Cortex of kidney (tissue), 1 donor: ENCODE results near the gene PTH2.
"Not testable (repeated sequence)": the region's sequence is repeated elsewhere in the genome, so short reads cannot be mapped to it uniquely, and the experiment has no call there.

ENCODE experiments used
- DNase-seq: peaks from one replicate; lab custom pipeline; 2025; lab: John Stamatoyannopoulos, UW

Gene PTH2

DNA sequence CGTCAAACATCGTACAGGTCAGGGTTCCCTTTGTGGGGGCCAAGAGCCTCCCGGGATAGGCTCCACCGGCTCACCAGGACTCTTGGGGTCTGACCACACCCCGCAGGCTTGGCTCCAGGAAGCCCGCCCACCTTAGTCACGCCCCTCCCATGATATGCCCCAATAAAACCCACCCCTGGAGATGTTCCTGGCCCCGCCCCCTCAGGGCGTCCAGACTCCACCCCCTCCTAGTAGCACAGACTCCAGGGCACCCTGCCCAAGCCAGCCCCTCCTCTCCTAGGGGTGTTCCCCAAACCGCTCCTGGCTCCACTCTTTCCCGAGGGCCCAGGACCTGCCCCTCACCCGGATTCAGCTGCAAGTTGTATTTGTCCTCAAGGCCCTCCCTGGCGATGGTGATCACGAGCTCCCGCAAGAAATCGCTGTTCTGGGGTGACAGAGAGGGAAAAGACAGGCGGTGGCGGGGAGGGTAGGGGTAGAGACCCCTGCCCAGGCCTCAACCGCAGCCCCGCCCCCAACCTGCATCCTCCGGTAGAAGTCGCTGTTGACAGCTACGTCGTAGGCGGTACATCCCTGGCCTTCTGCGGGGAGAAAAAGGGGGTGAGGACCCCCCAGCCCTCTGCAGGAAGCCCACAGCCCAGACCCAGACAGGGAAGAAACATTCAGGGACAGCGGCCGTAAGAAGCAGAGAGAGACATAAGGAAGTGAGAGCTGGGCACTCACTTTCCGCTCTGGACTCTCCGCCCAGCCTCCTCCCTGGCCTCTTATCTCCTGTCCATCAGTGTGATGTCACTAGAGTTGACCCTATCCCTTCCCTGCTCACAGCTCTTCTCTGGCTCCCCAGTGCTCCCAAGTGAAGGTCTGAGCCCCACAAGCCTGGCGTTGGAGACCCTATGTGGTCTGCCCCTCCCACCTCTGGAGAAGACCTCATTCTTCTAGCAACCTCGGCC, 24.5 kb upstream of the PTH2 start:
- no peak for DNase-seq

DNA sequence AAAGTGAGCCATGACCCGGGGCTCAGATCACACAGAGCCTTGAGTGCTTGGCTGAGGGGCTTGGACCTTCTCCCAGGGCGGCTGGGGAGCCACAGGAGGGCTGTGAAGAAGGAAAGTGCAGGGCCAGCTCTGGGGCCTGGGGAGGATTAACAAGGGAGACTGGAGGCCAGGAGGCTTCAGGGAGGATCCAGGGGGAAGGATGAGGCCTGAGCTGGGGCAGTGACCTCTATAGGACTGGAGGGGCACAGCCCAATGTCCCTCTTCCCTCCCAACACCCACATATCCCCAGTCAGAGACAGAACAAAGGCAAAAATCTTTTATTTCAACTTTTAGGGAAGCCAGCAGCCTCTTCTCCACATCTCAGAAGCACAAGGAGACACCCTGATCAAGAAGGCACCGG, 22.8 kb upstream of the PTH2 start:
- DNase-seq = no peak

DNA sequence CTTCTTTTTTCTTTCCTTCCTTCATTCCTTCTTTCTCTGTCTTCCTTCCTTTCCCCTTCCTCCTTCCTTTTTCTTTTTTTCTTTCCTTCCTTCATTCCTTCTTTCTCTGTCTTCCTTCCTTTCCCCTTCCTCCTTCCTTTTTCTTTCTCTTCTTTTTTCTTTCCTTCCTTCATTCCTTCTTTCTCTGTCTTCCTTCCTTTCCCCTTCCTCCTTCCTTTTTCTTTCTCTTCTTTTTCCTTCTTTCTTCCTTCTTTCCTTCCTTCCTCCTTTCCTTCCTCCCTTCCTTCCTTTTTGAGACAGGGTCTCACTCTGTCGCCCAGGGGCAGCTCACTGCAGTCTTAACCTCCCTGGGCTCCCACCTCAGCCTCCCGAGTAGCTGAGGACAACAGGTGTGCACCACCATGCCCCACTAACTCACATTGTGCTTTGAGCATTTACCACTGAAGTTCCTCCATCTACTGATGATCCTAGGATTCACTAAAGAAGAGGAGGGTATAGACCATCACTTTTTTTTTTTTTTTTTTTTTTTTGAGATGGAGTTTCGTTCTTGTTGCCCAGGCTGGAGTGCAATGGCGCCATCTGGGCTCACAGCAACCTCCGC, 21.0 kb upstream of the PTH2 start:
- DNase-seq = not testable (repeated sequence)

DNA sequence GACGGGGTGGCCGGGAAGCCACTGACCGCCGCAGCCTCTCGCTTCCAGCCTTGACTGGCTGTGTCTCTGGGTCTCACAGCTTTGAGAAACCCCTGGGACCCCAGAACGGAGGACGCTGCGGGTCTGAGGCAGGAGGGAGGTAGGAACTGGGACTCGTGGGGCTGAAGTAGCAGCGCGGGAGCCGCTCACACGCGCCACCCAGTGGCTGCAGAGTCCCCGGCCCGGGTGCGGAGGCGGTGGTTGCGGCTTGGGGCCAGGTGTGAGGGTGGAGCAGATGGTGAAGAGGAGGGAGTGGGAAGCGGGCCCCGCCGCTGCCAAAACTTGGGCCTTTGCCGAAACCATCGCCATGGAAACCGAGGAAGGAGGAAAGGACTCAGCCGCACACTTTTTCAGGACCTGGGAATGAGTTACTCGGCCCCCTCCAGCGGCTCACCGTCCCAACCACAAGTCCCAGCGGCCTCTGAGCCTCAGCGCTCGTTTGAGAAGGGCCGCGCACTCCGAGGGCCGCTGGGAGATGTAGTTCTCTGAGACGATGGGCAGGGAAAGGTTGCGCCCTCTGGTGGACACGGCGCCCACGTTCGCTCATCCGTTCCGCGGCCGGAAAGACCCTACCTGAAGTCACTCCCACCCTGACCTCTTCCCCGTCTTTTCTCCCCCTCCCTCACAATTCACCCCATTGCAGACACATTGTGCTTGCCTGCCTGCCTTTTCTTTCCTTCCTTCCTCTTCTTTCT, 20.3 kb upstream of the PTH2 start:
- DNase-seq = no peak

DNA sequence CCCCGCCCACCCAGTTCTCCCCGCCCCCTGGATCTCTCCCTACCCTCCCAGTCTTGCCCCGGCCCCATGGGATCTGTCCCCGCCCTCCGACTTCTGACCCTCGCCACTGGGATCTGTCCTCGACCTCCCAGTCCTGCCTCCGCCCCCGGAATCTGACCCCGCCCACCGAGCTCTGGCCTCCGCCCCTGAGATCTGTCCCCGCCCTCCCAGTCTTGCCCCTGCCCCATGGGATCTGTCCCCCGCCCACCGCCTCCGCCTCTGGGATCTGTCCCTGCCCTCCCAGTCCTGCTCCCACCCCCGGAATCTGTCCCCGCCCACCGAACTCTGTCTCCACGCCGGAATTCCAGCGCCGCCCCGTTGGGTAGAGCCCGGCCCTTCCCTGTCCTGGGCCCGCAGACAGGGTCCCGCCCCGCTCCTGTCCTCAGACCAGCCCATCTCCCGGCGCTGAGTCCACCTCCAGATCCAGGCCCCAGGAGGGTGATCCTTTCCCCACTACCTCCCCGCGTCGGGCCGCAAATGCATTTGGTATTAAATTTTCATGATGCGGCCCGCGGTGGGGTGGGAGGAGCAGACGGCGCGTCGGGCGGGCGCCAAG, 19.6 kb upstream of the PTH2 start:
- DNase-seq = no peak

DNA sequence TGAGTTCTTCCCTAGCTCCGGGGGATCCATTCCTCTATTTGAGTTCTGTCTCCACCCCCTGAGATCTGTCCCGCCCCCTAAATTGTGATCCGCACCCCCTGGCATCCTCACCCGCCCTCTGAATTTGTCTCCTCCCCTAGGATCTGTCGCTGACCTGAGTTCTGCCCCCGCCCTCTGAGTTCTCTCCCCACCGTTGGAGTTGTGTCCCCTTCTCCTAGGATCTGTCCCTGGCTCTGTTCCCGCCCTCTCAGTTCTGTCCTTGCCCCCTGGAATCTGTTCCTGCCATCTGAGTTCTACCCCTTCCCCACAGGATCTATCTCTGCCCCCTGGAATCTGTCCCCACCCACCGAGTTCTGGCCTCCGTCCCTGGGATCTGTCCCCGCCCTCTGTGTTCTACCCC, 19.1 kb upstream of the PTH2 start:
- DNase-seq = no peak

DNA sequence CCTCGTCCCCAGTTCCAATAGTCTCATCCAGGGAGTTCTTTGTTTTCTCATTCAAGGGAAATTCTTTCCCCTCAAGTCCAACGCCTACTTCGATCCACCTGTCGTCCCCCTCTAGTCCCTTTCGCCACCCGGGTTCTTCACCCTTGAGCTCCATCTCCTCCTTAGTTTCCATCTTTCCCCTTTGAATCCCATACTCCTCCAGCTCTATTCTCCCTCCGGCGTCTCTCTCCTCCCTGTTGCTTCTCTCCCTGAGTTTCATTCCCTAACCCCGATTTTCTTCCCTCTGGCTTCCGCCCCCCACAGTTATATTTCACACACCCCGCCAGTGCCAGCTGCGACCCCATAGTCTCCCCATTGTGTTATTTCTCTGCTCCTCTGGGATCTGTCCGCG, 18.7 kb upstream of the PTH2 start:
- DNase-seq = no peak

DNA sequence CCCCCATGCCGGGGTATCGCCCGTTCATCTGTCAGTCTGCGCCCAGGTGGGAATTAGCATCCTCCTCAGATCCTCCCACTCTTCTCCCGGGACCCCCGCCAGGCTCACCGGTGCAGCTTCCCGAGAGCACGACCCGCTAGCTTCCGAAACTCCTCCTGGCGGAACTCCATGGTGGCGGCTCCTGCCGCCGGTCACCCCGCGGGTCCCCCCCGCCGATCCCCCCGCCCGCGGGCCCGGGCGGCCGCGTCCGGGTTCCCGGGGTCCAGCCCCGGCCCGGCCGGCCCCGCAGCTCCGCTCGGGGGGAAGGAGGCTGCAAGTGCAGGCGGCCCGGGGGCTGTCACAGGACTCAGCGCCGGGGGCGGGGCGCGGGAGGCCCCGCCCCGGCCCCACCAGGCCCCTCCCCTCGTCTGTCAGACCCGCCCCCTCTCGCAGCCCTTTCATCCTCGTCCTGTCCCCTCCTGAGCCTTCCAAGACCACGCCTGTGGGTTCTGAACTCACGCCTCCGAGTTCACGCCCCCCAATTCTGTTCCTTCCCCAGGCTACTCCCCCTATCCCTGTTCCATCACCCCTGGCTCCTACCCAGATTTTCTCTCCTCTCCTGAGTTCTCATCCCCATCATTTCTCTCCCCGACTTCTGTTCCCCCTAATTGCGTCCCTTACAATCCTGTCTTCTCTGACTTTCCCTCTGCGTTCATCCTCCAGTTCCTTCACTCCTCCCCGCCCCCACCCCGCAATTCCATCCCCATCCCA, 18.1 kb upstream of the PTH2 start, which contains the start of gene SLC17A7:
TSS of gene SLC17A7 (minus strand) at position 318 of the 750 bp plus-strand sequence. CDS start at position 170, 148 bp downstream.
- DNase-seq = no peak

DNA sequence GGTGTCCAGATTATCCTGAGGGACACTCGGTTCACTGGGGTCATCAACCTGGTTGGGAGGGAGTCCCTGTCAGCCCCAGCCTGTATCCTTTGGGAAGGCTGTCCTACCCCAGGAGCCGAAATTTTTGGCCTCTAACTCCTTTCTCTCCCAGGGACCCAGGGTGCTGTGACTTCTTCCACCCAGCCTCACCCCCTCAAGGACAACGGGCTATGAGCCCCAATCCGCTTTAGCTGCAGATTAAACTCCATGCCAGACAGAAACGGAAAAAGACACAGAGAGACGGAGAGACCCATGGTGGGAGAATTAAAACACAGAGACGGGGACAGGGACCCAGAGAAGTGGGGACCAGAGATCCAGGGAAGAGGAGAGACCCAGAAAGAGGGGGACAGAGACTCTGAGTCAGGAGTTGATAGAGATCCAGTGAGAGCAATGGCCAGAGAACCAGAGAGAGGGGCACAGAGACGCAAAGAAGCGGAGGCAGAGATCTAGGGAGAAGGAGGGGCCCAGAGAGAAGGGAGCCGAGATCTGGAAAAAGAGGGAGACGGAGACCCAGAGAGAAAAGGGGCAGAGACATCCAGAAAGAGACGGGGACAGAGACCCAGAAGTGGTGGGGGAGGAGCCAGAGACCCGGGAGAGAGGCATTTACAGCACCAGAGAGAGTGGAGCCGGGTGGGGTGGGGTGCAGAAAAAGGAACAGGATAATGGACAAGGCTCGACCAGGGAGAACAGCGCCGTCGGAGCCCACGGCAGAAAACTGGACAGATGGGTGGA, 17.4 kb upstream of the PTH2 start:
- DNase-seq = no peak

DNA sequence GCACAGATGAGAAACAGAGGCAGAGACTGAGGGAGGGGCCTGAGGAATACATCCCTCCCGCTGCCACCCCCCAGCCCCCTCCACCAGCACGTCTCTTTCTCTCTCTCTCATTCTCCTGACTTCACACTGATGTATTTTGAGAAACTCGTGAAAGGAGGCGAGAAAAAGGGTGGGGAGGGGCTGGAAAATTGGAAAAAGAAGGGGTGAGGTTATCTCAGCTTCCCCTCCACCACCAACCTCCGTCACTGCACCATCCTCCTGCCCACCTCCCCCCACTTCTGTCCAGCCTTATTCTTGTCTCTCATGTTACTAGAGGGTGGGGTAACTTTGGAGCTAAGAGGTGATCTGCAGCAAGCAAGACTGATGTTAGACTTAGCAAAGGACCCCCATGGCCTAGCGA, 16.6 kb upstream of the PTH2 start:
- no peak for DNase-seq

DNA sequence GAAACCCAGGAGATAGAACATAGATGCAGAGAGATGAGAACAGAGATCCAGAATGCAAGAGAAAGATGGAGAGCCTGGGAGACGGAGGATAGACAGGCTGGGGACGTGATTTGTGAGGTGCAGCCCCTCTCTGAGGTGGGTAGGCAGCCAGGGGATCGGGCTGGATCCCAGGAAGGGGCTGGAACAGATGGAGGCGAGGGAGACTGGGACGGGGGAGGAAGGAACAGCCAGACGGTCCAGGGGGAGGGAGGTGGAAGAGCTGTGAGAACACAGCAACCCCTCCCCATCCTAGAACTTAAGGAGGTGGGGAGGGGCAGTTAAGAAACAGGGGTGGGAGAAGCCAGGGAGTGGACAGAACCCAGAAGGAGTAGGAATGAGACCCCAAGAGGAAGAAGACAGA, 15.0 kb upstream of the PTH2 start:
- no peak for DNase-seq

DNA sequence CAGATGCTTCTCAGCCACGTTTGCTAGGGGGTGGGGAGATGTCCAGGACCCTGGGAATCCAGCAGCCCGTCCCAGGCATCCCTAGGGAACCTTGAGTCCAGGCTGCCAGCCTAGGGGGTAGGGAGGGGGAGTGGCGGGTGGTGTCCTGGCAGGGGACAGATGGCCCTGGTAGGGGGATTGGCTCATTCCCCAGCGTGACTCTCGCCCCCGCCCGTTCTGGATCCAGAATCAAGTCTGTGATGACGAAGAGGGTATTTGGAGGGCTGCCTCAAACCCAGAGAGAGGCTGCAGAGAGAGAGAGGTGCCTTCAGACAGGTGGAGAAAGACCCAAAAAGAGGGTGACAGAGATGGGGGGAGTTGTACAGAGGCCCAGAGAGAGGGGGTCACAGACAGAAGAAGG, 14.0 kb upstream of the PTH2 start:
- DNase-seq = no peak

DNA sequence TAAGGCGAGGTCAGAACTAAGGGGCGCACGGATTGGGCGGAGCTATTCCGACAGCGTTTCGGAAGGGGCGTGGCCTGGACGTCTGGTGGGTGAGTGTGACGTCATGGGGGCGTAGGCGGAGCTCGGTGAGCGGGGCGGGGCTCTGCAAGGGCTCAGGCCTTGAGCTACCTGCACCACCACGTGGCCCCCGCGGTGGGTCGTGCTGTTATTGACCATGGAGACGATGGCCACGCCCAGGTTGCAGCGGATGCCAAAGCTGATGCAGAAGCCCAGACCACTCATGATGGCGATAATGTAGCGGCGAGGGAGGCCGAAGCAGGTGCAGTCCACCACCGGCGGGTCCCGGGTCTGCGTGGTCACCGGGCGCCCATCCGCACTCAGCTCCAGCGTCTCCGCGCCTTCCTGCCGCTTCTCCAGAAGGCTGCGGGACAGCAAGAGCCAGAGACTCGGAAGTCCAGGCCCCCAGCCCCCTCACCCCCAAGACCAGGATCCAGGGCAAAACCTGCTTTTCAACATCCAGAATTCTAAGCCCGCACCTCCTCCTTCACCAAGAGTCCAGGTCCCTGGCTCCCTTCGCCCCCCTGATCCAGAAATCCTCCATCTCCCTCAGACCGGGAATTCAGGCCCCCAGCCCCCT, 13.3 kb upstream of the PTH2 start:
- DNase-seq = no peak

DNA sequence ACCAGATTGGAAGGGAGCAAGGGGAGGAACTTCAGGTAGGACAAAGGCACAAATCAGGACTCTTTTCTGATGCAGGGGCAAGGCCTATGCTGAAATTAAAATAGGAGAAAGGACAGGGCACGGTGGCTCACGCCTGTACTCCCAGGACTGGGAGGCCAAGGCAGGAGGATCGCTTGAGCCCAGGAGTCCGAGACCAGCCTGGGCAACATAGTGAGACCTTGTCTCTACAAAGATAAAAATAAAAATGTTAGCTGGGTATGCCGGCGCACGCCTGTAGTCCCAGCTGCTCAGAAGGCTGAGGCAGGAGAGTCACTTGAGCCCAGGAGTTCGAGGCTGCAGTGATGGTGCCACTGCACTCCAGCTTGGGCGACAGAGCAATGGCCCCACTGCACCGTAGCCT, 12.4 kb upstream of the PTH2 start:
- no peak for DNase-seq

DNA sequence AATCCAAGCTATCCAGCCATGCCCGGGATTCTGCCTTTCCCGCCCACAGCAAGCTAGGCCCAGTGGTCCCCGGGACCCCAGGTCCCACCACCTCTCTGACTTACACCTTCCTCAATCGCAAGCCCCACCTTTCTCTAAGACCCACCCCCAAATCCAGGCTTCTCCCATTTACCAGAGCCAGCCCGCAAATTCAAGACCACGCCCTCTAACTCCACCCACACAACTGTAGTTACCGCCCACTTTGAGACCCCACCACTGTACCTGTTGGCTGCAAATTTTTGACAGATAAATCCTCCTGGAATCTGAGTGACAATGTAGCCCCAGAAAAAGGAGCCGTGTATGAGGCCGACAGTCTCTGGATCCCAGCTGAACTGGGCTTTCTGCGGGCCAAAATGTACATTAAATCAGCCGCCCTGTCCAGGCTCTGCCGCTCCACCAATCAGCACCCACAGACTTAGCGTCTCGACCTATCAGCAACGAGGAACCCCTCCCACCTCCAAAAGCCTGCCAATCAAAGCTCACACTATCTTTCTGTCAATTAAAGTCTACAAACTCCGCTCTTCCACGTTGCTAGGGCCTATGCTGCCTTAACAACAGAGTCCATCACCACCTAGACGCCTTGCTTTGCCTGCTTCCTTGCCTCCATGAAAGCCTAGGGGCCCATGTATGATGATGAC, 11.8 kb upstream of the PTH2 start:
- no peak for DNase-seq

DNA sequence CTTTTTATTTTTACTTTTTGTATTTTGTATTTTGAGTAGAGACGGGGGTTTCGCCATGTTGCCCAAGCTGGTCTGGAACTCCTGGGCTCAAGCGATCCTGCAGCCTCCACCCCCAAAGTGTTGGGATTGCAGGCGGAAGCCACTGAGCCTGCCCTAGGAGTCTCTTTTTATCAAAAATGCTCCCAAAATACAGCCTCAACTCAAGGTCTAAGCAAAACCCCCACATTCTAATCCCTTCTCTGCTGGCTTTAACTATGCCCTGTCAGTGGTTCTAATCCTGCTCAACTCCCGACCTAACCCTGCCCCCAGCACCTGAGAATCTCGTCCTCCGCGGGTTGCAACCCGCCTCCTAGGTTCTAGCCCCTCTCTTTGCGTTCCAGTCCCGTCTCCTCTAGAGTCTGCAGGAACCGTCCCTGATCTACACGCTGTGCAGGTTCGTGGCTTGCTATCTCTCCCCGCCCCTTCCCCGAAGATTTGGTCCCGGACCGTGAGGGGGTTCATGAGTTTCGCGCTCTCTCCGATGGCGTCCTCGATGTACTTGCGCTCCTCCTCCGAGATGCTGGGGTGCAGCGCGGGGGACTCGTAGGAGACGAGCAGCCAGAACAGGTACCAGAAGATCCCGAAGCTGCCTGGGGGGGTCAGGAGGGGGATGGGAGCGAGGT, 10.1 kb upstream of the PTH2 start:
- no peak for DNase-seq

DNA sequence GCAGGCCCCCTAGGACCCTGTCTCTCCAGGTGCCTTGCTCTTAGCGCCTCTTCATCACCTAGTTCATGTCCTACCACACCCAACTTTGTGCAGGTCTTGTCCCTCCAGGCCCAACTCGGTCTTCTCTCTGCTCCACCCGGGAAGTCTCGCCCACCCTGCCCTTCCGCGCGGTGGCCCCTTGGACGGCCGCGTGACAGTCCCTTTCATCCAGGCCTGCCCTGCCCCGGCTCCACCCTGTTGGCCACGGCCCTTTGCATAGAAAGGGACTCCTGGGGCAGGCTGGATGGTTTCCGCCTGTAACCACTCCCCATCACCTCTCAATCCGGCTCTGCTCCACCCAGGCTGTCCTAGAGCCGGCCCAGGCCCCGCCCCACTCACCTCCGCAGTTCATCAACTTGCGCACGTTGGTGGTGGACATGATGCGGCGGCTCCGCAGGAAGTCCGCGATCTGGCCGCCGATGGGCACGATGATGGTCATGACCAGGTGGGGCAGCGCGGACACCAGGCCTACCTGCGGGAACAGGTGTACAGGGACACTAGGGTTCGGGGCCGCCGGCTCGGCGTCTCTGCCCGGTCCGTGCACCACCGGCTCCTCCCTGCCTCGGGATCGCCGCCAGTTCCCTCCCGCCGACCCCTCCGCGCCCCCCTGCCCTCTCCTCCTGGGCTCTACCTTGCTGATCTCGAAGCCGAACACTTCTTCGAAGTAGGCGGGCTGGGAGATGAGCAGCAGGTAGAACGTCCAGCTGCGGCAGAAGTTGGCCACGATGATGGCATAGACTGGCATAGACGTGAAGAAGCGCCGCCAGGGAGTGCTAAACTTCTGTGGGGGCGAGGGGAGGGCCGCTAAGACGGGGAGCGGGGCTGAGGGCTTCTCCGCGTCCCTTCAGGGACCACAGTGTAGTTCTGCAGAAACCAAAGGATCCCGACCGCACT, 9.2 kb upstream of the PTH2 start:
- no peak for DNase-seq

DNA sequence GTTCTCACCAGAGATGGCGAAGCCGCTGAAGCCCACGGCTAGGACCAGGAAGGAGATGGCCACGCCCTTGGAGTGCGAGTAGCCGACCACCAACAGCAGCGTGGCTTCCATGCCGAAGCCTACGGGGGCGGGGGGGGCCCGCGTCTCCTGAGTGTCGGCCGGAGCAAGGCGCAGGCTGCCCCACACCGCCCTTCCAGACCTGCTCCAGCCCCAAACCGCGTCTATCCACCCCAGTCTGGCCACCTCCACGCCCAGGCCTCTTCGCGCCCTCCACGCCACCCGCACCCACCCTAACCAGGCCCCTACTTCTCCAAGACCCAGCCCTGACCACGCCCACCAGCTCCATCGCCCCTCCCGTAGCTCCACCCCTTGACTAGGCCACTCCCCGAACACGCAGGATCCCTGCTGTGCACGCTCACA, 8.1 kb upstream of the PTH2 start:
- no peak for DNase-seq
